Rectal smooth muscle tissue (tissue), 1 donor: ENCODE results near the gene ZNF324.
"Not testable (repeated sequence)": the region's sequence is repeated elsewhere in the genome, so short reads cannot be mapped to it uniquely, and the experiment has no call there.

Experiments used
- H3K27ac ChIP-seq: one replicate; pipeline ENCODE4 v1.7.0; 2013; ENCODE audit warnings: low read depth, low read length, inconsistent platforms
- H3K27me3 ChIP-seq: one replicate; pipeline ENCODE4 v1.7.0; 2013; ENCODE audit warnings: low read length; ENCODE audit not compliant: control insufficient read depth, insufficient read depth
- H3K36me3 ChIP-seq: one replicate; pipeline ENCODE4 v1.7.0; 2013; ENCODE audit warnings: low read length; ENCODE audit not compliant: control insufficient read depth, insufficient read depth
- H3K4me1 ChIP-seq: one replicate; pipeline ENCODE4 v1.7.0; 2013; ENCODE audit warnings: low read length; ENCODE audit not compliant: control insufficient read depth, insufficient read depth
- H3K4me3 ChIP-seq: one replicate; pipeline ENCODE4 v1.7.0; 2013; ENCODE audit warnings: low read length
- H3K9ac ChIP-seq: one replicate; pipeline ENCODE4 v1.7.0; 2013; ENCODE audit warnings: low read length

The ZNF324 gene

DNA sequence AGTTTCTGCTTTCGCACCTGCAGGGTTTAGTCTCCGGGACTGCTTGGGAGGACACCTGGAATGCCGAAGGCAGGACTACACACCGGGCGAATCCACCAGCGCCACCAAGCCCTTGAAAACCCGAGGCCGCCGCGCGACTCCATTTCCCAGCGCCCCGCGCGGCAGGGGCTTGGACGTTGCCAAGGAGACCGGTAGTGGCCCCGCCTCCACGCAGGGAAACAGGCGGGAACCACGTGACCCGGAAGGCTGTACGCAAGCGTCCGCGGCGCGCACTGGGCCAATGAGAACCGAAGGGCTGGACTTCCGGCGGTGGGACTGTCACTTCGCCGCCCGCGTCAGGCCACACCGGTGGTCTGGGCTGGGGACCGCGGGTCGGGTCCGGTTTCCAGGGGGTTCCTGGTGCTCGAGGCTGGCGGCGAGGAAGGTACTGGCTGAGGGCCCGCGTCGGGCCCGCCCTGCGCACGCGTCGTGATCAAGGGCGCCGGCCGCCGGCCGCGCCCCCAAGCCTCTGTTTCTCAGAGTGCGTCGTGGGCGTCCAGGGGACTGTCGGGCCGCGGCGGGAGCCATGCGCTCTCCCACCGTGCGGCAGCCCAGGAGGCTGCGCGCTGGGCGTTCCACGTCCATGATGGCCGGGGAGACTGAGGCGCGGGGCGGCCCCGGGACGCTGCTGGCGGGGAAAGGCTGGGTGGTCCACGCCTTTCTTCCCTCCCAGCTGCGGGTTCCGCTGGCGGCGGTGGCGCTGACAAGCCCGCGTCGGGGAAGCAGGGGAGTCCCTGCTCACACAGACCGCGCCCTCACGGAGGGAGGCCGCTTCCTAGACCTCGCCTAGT, at the start of gene ZNF324:
Gene ZNF324, plus strand, starts transcription at position 321 of the 830 bp plus-strand sequence. CDS start 2,106 bp downstream, outside the sequence.
- H3K36me3 ChIP-seq, result peaks cover 2% of the 10 kb centered on the region
- H3K9ac ChIP-seq, result peak within 1 kb of the TSS; percentile 38
- H3K27ac ChIP-seq, result peak within 1 kb of the TSS; percentile 66
- H3K4me3 ChIP-seq, result peak within 1 kb of the TSS; percentile 89
- H3K4me1 ChIP-seq, result peaks cover 8% of the 10 kb centered on the region
- H3K27me3 ChIP-seq, result no peaks in the 10 kb centered on the region

- no peak overlapping the region for H3K4me3 ChIP-seq
- H3K27me3 ChIP-seq, result no peaks in the 10 kb centered on the region
- H3K36me3 ChIP-seq, result peaks cover 10% of the 10 kb centered on the region
- H3K9ac ChIP-seq, result no peak overlapping the region
- H3K4me1 ChIP-seq, result no peaks in the 10 kb centered on the region
- no peak overlapping the region for H3K27ac ChIP-seq
These were observed 38.3 kb upstream of the ZNF324 start for GRCh38 chr19:58428617-58429016.

- Histone ChIP-seq H3K27ac (no peak overlapping the region), H3K27me3 (no peaks in the 10 kb centered on the region), H3K4me3 (no peak overlapping the region), H3K4me1 (no peaks in the 10 kb centered on the region), H3K9ac (no peak overlapping the region), H3K36me3 (peaks cover 21% of the 10 kb centered on the region)
These were observed 37.1 kb upstream of the ZNF324 start for GRCh38 chr19:58429745-58430144.

DNA sequence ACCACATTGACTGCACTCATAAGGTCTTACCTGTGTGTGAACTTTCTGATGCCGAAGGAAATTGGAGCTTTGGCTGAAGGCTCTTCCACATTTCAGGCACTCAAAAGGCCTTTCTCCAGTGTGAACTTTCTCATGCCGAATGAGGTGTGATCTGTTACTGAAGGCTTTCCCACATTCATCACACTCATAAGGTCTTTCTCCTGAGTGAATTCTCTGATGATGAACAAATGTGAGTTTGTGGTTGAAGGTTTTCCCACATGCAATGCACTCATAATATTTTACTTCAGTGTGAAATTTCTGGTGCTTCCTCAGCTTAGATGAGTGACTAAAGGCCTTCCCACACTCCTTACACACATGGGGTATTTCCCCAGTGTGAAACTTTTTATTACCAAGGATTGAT, 32.7 kb upstream of the ZNF324 start:
- Histone ChIP-seq H3K4me3 (no peak overlapping the region), H3K27ac (no peak overlapping the region), H3K27me3 (no peaks in the 10 kb centered on the region), H3K9ac (no peak overlapping the region), H3K4me1 (no peaks in the 10 kb centered on the region), H3K36me3 (peaks cover 46% of the 10 kb centered on the region)

GRCh38 chr19:58439576-58440554, 27.0 kb upstream of the ZNF324 start, which contains the start of gene ZNF132:
Gene ZNF132 (minus strand): TSS chr19:58440153. CDS start chr19:58439821, 332 bp downstream.
- Histone ChIP-seq H3K36me3 (peaks cover 23% of the 10 kb centered on the region), H3K4me3 (peak within 1 kb of the TSS; percentile 82), H3K4me1 (peaks cover 5% of the 10 kb centered on the region), H3K27ac (peak within 1 kb of the TSS; percentile 76), H3K27me3 (no peaks in the 10 kb centered on the region), H3K9ac (peak within 1 kb of the TSS; percentile 27)

DNA sequence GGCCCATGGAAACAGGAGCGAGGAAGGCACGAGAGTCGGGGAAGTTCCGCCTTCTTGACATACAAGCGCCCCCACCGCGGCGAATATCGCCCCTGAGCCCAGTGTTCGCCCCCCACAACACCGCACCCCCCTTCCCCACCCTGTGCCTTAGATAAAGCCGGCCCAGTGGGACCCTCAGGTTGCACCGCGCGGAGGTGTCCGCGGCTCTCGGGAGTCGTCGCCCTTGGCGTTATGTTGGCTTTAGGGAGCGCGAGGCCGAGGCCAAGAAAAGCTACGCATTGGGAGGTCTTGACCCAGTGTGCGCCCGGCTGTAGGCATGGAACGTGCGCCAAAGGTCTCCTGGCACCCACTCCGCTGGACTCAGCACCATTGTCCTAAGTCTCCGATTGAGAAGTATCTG, 26.3 kb upstream of the ZNF324 start:
- Histone ChIP-seq H3K27me3 (no peaks in the 10 kb centered on the region), H3K36me3 (peaks cover 16% of the 10 kb centered on the region), H3K4me3 (peak overlapping the region; percentile 82), H3K4me1 (peaks cover 5% of the 10 kb centered on the region), H3K9ac (peak overlapping the region; percentile 27), H3K27ac (peak overlapping the region; percentile 76)

- H3K4me3 ChIP-seq, H3K27me3 ChIP-seq, H3K27ac ChIP-seq, H3K36me3 ChIP-seq, H3K9ac ChIP-seq, H3K4me1 ChIP-seq: not testable (repeated sequence)
These were observed 23.9 kb upstream of the ZNF324 start for GRCh38 chr19:58442986-58443385.

DNA sequence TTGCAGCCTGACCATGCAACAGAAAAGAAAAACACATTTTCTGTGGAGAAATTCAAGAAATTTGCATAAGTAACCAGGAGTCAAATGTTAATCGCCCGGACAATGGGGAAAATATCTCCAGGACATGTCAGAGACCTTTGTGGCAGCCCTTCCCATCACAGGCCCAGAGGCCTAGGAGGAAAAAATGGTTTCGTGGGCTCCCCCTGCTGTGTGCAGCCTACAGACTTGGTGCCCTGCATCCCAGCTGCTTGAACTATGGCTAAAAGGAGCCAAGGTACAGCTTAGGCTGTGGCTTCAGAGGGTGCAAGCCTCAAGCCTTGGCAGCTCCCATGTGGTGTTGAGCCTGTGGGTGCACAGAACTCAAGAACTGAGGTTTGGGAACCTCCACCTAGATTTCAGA, 18.0 kb upstream of the ZNF324 start:
- not testable (repeated sequence) for H3K4me3 ChIP-seq, H3K4me1 ChIP-seq, H3K27me3 ChIP-seq

DNA sequence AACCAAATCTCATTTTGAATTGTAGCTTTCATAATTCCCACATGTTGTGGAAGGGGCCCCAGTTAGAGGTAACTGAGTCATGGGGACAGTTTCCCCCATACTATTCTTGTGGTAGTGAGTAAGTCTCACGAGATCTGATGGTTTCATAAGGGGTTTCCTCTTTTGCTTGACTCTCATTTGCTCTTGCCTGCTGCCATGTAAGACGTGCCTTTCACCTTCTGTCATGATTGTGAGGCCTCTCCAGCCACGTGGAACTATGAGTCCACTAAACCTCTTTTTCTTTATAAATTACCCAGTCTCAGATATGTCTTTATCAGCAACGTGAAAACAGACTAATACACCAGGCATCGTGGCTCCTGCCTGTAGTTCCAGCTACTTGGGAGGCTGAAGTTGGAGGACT, 16.9 kb upstream of the ZNF324 start:
- not testable (repeated sequence) for H3K36me3 ChIP-seq, H3K4me1 ChIP-seq, H3K4me3 ChIP-seq, H3K27ac ChIP-seq, H3K27me3 ChIP-seq, H3K9ac ChIP-seq

More for the DNA sequence above, 18.0 kb upstream of the ZNF324 start:
- not testable (repeated sequence) for H3K36me3 ChIP-seq, H3K9ac ChIP-seq, H3K27ac ChIP-seq

DNA sequence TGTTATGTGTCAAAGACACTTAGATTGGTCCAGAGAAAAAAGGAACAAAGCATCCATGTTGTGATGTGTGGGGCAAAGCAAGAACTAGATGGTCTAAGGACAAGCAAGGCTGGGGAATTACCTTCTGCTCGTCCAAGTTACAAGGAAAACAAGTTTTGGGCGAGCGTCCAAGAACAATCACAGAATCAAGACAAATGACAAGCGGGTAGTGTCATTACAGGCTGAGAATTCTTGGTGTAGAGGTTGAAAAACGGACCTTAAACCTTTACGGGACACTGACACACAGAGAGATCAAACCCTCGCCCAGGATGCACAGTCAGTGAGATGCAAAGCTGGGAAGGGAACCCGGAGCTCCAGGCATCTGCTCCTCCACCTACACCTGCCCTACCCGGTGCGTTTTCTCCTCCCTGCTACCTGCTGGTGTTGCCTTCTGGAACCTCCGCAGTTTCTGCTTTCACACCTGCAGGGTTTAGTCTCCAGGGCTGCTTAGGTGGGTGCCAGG, 16.0 kb upstream of the ZNF324 start:
- H3K4me1 ChIP-seq, result peaks cover 3% of the 10 kb centered on the region
- no peaks in the 10 kb centered on the region for H3K27me3 ChIP-seq
- no peak overlapping the region for H3K27ac ChIP-seq
- no peak overlapping the region for H3K9ac ChIP-seq
- peak overlapping the region; percentile 77 for H3K4me3 ChIP-seq
- peaks cover 7% of the 10 kb centered on the region for H3K36me3 ChIP-seq

GRCh38 chr19:58451358-58452101, 15.3 kb upstream of the ZNF324 start, which contains the start of gene ZNF324B:
Gene ZNF324B (plus strand): TSS chr19:58451622. CDS start chr19:58453702, 2,080 bp downstream.
- no peak within 1 kb of the TSS for H3K9ac ChIP-seq
- peak within 1 kb of the TSS; percentile 77 for H3K4me3 ChIP-seq
- H3K27me3 ChIP-seq, result no peaks in the 10 kb centered on the region
- peaks cover 11% of the 10 kb centered on the region for H3K36me3 ChIP-seq
- peaks cover 3% of the 10 kb centered on the region for H3K4me1 ChIP-seq
- H3K27ac ChIP-seq, result peak within 1 kb of the TSS; percentile 54
